Measurements from ENCODE around the gene SRRD.
"Not testable (repeated sequence)": the region's sequence is repeated elsewhere in the genome, so short reads cannot be mapped to it uniquely, and the experiment has no call there.

Gene SRRD, protein sequence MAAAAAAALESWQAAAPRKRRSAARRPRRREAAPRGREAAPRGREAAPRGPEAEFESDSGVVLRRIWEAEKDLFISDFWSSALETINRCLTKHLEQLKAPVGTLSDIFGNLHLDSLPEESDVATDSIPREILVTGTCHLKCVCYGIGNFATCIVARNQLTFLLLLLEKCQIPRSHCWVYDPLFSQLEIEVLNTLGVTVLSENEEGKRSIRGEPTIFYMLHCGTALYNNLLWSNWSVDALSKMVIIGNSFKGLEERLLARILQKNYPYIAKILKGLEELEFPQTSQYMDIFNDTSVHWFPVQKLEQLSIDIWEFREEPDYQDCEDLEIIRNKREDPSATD

DNA sequence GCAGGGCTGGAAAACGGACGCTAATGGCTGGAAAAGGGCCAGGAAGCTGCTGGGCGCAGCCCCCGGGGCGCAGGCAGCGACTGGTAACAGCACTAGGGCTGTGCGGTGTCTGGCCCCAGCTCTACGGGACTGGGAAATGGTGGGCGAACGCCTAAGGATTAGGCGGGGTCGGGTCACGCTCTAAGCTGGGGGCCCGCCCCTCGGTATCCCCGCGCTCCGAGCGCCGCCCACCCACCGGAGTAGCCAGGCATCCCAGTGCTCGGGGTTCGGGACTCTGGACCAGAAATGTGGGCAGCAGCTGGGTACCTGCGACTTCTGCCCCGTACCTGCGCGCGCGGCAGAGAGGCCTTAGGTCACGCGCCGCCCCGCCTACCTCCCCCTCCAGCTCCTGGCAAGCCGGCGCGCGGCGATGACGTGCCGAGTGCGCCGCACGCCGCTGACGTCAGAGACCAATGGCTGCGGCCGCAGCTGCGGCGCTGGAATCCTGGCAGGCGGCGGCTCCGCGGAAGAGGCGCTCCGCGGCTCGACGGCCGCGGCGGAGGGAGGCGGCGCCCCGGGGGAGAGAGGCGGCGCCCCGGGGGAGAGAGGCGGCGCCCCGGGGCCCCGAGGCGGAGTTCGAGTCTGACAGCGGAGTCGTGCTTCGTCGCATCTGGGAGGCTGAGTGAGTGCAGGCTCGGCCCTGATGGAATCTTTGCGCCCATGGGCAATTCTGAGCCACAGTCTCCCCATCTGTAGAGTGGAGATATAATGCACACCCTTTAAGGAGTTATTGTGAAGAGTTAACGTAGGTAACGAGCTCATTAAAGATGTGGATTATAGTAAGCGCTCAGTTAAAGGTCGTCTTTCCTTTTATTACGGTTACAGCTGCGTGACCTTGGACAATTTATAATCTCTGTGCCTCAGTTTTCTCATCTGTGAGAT, at the start of gene SRRD, which contains the start of gene HPS4:
TSS of gene SRRD (plus strand) at position 439 of the 921 bp plus-strand sequence. CDS start at position 453, 14 bp downstream.
TSS of gene HPS4 (minus strand) at position 345 of the 921 bp plus-strand sequence. CDS start 2,021 bp downstream, outside the sequence.
- peak in 56 of 58 donors; percentile 26 to 88 (median 75) for DNase-seq

DNA sequence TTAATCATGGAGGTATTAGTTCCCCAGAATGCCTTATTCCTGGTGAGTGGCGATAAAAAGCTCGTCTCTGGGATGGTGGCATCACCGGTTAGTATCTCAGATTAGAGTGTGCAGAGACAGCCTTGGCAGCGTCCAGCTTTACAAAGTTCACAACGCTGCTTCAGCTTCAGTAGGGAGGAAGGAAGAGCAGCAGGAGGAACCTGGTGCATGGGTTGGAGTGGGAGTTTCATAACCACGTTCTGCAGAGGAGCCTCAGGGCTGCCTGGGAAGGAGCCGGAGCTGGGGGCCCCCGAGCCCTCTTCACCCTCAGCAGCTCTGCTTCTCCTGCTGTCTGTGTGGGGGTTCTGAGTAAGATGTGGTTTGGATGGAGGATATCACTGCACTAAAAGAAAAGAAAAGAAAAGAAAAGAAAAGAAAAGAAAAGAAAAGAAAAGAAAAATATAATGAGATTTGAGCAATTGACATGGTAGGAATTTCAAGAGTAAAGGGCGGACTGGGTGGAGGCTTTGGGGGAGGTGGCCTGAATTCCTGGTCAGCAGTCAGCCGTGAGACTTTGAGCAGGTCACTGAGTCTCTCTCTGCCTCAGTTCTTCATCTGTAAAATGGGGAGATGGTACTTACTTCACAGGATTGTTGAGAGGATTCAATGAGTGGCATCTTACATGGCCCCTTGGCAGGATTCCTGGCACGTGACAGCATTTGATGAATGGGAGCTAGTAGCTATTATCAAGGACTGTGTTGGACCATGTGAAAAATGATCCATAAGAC, 48.2 kb upstream of the SRRD start:
- DNase-seq = peak in 2 of 58 donors; percentile 4 to 22

DNA sequence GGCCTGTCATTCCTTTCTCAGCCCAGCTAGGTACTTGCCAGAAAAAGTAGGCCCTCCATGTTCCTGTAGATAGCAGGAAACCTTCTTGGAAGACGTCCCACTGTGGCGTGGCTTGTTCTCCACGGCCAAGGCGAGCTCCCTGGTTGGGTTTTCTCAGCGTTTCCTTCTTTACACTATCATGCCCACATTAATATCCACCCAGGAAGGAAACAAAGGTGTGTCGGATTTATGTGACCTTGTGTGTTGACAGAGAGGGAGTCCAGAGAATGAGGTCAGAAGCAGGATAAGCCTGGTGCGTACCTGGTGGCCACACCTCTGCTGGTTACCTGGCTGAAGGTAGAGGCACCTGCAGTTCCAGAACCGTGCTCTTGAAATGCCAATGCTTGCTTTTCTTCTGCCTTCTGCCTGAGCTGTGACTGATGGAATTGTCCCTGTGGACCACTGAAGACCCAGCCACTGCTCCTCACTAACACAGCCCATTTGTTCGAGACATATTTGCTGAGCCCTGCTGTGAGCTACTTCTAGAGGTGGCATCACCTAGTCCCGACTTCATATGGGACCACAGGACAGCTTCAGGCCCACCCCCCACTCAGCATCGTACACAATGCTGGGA, 46.7 kb upstream of the SRRD start:
- peak in 1 of 58 donors; percentile 13 for DNase-seq

DNA sequence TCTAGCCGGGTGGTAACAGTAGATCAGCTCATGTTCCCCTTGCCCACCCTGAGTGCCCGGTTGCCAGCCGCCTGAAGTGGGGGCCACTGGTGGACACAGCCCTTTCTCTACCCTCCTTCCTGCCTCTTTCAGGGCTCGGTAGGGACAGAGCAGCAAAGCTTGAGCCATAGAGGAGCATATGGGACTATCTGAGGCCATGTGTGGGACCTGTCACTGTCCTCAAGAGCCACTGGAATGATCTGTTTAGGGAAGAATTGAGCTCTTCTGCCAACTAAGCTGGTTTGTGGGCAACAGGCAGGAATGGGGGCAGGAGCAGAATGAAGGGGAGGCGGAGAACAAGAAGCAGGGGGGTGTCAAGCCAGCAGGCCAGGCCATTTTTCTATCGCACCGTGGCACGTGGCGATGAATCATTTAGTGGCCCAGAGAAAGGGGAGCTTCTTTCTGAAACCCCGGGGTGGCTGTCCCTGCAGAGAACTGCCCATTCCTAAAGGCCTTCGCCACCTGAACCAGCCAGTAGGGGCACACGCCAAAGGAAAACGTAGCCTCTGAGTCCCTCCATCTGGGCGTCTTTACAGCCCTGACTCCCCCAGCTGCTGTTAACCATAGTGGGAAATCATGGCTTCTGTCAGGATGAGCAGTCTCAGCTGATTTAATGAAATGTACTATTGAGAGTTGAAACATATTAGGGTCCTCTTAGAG, 45.8 kb upstream of the SRRD start:
- DNase-seq = no peak

DNA sequence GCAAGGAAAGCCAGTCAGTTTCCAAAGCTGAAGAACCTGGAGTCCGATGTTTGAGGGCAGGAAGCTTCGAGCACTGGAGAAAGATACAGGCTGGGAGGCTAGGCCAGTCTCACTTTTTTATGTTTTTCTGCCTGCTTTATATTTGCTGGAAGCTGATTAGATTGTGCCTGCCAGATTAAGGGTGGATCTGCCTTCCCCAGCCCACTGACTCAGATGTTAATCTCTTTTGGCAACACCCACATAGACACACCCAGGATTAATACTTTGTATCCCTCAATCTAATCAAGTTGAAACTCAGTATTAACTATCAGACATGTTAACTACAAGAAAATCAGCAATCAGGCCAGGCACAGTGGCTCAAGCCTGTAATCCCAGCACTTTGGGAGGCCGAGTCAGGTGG, 44.9 kb upstream of the SRRD start:
- DNase-seq = not testable (repeated sequence)

DNA sequence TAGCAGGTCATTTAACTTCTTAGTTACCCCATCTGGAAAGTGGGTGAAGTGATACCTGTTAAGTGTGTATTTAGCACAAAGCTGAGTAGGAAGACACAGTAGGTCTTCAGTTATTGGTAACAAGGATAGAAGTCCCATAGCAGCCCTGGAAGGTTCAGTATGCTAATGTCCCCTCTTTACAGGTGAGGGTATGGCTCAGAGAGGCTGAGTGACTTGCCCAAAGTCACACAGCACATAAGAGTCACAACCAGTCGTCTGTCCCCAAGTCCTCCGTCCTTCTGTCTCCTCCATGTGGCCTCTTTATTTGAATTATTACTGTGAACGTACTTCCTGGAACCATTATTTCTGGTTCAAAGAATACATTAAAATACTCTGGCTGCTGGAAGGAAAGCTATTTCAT, 44.1 kb upstream of the SRRD start:
- DNase-seq = no peak

DNA sequence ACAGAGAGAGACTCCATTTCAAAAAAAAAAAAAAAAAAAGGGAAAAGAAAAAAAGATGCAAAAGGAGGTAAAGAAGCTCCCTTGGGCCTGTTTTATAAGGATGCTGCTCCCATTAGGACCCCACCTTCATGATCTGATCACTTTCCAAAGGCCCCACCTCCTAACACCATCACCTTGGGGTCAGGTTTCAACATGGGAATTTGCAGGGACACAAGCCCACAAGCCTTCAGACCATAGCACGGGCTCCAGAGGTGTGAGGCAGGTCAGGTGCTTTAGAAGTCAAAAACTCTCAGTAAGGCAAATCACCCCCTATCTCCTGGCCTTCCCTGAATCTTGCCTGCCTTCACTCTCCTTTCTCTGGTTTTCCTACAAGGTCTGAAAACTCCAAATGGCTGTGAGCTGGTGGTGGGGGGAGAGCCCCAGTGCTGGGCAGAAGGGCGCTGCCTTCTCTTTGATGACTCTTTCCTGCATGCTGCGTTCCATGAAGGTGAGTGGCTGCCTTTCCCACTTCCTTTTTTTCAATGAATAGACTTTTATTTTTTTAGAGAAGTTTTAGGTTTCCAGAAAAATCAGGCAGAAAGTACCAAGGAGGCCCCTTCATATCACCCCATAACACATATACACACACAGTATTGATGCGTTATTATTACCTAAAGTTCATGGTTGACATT, 41.5 kb upstream of the SRRD start:
- no peak for DNase-seq

DNA sequence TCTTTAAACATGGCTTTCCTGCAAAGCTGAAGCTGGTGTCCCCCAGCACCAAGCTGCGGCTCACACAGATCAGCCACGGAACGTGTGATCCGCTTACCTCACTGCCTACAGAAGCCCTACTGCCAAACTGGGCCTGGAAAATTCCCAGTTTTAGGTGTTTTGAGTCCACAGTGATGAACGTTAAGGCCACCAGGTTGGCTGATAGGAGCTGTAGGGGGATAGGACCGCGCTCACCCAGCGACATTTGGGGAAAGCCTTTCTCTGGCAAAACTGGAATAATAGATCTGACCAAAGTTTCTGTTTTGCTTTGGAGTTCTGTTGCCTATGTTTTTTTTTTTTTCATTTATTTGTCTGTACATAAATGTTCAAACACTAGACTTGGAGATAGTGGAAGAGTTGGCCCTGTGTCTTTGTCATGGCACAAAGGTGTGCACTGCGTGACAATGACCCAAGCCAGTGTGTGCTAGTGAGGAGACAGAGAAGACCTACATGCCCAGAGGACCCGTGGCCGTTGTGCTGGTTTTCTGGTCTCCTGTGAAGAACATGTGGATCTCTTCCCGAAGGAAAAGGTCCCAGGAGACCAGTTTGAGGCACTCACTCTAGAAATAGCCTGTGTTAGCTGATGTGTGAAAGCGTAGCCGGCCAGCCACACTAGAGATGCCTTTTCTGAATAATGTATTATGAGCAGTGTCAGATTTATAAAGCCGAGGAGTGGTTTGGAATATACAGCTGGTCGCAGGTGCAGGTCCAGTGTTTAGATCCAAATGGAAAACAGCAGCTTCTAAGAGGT, 39.6 kb upstream of the SRRD start:
- DNase-seq = no peak

DNA sequence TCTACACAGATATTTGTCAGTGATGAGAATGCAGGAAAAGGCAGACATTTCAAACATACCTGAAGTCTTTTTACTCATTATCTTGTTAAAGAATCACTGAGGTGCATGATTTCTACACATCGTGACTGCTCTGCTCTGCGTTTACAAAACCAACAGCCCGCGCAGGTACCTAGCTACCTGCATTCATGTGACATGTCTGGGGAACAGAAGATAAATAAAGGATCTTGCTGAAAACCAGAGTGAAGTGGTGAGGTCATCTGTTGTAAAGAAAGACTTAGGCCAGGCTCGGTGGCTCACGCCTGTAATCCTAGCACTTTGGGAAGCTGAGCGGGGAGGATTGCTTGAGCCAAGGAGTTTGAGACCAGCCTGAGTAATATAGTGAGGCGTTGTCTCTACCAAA, 38.9 kb upstream of the SRRD start:
- DNase-seq = no peak

DNA sequence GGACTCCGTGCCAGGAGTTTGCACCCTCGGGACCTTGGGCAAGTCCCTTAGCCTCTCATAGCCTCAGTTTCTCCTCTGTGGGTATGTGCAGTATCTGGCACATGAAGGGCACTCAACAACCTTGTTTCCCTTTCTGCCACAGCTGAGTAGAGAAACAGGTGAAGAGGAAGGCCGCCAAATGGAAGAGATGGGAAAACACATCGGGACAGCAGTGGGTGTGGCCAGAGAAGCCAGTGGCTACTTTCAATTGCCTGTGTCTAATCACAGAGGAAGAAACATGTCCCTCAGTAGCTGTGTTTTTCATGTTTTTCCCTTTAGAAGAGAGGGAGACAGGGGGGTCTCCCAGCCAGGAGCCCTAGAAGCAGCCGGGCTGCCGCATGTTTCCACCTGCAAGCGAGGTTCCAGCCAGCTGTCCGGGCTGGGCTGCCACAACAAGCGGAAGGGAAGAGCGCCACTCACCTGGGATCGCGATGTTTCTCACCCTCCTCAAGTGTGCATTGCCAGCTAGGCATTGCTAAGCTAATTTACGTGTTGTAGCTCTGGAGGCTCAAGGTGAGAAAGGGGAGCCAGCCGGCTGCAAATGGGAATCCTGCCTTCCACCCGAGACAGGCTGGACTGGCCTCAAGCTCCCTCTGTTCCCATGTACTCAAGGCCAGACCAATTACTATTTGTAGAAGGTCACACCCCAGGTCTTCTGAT, 38.0 kb upstream of the SRRD start:
- no peak for DNase-seq

DNA sequence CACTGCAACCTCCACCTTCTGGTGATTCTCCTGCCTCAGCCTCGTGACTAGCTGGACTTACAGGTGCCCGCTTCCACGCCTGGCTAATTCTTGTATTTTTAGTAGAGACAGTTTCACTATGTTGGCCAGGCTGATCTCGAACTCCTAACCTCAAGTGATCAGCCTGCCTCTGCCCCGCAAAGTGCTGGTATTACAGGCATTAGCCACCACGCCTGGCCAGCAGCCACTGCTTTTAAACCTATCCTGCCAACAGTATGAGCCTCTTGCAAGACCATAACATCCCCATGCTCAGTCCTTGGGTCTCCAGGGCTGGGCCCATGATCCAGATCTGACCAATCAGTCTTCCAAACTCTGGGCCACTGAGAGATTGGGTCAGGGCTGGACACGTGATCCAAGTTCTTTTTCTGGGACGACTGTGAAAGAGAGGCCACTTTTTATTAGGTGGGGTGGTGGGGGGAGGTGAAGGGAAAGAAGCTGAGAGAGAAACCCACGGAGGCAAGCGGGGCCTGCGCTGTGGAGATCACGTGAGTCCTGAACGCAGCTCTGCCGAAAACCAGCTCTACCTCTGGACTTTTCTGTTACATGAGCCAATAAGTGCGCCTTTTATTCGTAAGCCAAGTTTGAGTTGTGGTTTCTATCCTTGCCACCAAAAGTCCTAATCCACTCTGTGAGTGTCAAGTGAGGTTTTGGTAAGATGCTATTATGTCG, 36.7 kb upstream of the SRRD start:
- no peak for DNase-seq

DNA sequence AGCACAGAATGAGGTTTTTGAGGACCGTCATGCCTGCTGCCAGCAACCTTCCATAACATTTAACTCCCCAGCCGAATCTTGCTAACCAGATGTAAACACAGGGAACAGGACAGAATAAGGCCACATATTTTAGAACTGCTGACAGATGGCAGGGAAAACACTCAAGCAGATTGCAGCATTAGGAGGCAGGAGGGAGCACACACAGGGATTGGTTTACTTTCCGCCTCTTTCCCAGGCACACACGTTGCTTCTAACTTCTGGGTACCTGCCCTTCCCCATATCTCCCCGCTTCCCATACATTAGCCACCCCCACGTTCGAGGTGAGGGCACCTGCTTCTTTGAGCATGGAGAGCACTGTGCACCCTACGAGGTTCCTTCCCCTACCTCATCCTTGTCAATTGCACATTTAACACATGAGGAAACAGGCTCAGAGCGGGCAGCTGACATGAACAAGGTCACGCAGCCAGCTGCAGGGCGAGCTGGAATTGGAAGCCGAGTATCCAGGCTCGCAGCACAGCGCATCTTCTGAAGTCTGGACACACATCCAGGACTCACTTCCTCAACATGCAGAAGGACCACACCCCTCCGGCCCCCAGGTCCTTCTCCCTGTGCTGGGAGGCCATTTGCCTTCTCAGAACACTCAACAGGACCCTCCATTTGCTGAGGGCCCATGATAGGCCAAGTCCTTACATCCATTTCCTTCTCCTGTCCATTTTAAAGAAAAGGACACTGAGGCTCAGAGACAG, 35.9 kb upstream of the SRRD start:
- peak in 3 of 58 donors; percentile 10 to 62 (median 35) for DNase-seq

DNA sequence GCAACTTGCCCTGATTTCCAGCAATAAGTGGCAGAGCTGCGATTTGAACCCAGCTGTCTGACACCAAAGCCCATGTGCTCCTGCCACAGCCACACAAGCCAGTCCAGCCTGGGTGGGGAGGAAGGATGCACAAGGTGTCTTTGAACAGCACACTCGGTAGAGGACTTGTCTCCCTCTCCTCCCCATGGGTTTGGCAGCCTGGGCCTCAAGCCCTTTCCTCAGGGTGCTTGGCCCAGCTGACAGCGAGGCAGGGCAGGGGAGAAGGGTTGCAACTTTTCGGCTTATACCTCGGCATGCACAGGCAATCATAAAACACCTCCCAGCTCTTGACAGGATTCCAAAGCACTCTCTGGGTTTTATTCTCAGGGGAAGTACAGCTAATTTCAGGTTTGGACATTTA, 35.3 kb upstream of the SRRD start:
- no peak for DNase-seq

DNA sequence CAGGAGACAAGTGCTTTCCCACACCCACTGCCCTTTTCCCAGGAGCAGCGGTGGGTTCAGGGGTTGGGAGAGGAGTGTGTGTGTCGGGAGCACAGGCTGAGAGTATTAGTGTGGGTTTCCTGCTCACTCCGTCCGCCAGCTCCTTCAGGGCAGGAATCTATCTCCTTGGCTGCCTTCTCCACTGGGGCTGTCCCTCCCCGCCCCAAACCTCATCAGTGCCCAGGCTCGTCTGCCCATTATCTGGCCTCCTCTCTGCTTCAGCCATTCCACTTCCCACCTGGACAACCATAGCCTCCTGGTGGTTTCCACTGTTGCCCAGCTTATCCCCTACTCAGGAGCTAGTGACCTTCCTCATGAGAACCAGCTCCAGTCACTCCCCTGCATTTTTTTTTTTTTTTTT, 34.7 kb upstream of the SRRD start:
- DNase-seq = no peak

DNA sequence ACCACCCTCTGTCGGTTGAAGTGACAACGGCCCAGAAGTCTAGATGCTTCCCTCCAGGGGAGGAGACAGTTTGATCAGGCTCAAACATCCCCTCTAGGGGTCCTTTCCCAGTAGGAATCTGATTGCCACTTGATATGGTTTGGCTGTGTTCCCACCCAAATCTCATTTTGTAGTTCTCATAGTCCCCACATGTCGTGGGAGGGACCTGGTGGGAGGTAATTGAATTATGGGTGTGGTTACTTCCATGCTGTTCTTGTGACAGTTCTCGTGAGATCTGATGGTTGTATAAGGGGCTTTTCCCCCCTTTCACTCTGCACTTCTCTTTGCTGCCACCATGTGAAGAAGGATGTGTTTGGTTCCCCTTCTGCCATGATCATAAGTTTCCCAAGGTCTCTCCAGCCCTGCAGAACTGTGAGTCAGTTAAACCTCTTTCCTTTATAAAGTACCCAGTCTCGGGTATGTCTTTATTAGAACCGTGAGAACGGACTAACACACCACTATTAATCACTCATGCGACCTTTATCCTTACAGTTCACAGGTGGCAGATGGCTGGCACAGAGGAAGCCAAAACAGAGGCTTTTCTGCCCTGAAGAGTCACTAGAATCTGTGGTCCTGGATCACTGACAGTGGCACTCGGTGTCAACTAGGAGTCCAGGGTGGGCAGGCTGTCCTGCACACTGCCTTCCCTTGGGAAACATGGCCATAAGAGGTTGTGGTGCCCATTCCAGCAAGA, 33.1 kb upstream of the SRRD start:
- DNase-seq = no peak

Measured in anterior cingulate cortex (tissue), 58 donors.